ENCODE results near the gene GPHN. TPM values are rescaled to one million over a fixed set of nuclear protein-coding genes. Genes with fewer than 3 reads are reported as not detected.

GPHN gene
- total and polyA plus RNA-seq, 2 of the 4 experiments (the other 2 are of a cell fraction) = 8.0 to 8.1 TPM

DNA sequence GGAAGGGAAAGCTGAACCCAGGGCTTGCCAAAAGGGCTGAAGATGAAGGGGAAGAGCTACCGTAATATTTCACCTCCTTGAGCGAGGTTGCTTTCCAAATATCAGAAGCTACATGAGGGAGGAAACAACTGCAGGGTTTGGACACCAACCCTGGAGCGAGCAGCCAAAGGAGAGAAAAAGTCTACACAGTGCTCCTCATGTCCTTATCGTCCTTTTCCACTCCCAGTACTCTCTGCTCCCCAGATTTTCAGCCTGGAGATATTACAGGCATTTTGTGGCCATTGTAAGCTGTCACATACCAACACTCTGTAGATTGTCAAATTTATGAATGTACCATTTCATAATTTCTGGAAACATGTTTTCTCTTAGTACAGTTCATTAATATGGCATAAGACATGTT, 115.9 kb downstream of the GPHN start:
- no peaks in the 10 kb centered on the region for H4K20me1 ChIP-seq (ENCODE audit: insufficient read depth, low read length)
- H2BK20ac ChIP-seq (ENCODE audit: low read depth, low read length) = no peak overlapping the region
- no TSS peak for BruUV-seq (replicated peaks)
- H3K23ac ChIP-seq (ENCODE audit: low read depth, low read length) = no peak overlapping the region
- H3K4ac ChIP-seq (ENCODE audit: low read depth, low read length) = no peak overlapping the region
- DNase-seq = no peak
- H3K9me1 ChIP-seq (ENCODE audit: insufficient read depth, low read length) = 0 out of 2 replicates have a peak, but pooled peaks cover 3% of the 10 kb centered on the region
- no peaks in the 10 kb centered on the region for H3K79me1 ChIP-seq (ENCODE audit: low read depth in 1 of 2, low read length in 2 of 2)
- TF ChIP-seq FOS (IDR thresholded peaks at IDR 0.05; ENCODE audit: low read depth, low read length) (no peak), SMC3 (IDR thresholded peaks at IDR 0.05; ENCODE audit: low read depth, low read length) (no peak), MXI1 (IDR thresholded peaks at IDR 0.05; ENCODE audit: borderline replicate concordance, low read depth, low read length) (no peak), RCOR1 (IDR thresholded peaks at IDR 0.05; ENCODE audit: insufficient replicate concordance, low read length) (no peak), NFE2L2 (IDR thresholded peaks at IDR 0.05; ENCODE audit: low read depth, low read length) (no peak), BHLHE40 (IDR thresholded peaks at IDR 0.05; ENCODE audit: low read depth, low read length) (no peak)
- TF ChIP-seq, protein P1, sequence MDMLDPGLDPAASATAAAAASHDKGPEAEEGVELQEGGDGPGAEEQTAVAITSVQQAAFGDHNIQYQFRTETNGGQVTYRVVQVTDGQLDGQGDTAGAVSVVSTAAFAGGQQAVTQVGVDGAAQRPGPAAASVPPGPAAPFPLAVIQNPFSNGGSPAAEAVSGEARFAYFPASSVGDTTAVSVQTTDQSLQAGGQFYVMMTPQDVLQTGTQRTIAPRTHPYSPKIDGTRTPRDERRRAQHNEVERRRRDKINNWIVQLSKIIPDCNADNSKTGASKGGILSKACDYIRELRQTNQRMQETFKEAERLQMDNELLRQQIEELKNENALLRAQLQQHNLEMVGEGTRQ (IDR thresholded peaks at IDR 0.05; ENCODE audit: low read depth, low read length) = no peak
- TF ChIP-seq, protein P2, sequence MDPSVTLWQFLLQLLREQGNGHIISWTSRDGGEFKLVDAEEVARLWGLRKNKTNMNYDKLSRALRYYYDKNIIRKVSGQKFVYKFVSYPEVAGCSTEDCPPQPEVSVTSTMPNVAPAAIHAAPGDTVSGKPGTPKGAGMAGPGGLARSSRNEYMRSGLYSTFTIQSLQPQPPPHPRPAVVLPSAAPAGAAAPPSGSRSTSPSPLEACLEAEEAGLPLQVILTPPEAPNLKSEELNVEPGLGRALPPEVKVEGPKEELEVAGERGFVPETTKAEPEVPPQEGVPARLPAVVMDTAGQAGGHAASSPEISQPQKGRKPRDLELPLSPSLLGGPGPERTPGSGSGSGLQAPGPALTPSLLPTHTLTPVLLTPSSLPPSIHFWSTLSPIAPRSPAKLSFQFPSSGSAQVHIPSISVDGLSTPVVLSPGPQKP (IDR thresholded peaks at IDR 0.05; ENCODE audit: borderline replicate concordance, low read depth, low read length) = no peak
- no peak overlapping the region for H3K14ac ChIP-seq (replicated peaks; ENCODE audit: low read depth, low read length)
- POLR2A ChIA-PET (ENCODE audit: unreplicated experiment) = no interaction called here
- intact Hi-C loops (cut with micrococcal nuclease) (loop anchor here (1.0 to 5.0 kb wide), 5 partner anchors 122 to 663 kb away; no protein-coding TSS in a partner anchor), in situ Hi-C loops (cut with MboI; ENCODE audit: low sequenced_read_pairs) (loop anchor here (10.0 kb wide), 1 partner anchor 491 kb away; no protein-coding TSS in a partner anchor), dilution Hi-C loops (cut with HindIII; ENCODE audit: low sequenced_read_pairs, unreplicated experiment) (no loop called here)
- no peaks in the 10 kb centered on the region; the same call in 1 of the 2 replicates for H3K4me1 ChIP-seq (ENCODE audit: control insufficient read depth, insufficient read depth, low read length)
- no peak overlapping the region for H2BK120ac ChIP-seq (ENCODE audit: low read depth, low read length)
- WGBS, 2 experiments (ENCODE audit: extremely low coverage in 2 of 2, insufficient read length in 1 of 2) = 100% methylated on average over 1 of the region's 4 CpGs; no CpG with 5 or more reads in 1 of the 2 experiments
- H2AFZ ChIP-seq (replicated peaks; ENCODE audit: low read length, poor library complexity) = no peak overlapping the region
- H3K18ac ChIP-seq (ENCODE audit: low read depth, low read length) = no peak overlapping the region
- H3K27me3 ChIP-seq (ENCODE audit: control insufficient read depth, insufficient read depth, low read length) = no peaks in the 10 kb centered on the region
- CTCF ChIA-PET = interaction anchor here (0.6 to 1.2 kb wide), 6 partner anchors 10 to 574 kb away, joined by 3 to 9 read pairs (median 4); no protein-coding TSS in a partner anchor
- H4K5ac ChIP-seq (ENCODE audit: low read depth, low read length) = no peak overlapping the region
- H3K9me3 ChIP-seq (ENCODE audit: control insufficient read depth, insufficient read depth, low read length) = no peaks in the 10 kb centered on the region
- no peak overlapping the region for H2BK15ac ChIP-seq (ENCODE audit: low read depth, low read length)
- H3K4me2 ChIP-seq (ENCODE audit: low read depth, low read length) = no peak overlapping the region
- no peak overlapping the region for H3K27ac ChIP-seq (ENCODE audit: insufficient read depth, low read length)
- no peak overlapping the region for H2AK9ac ChIP-seq (replicated peaks; ENCODE audit: low read depth, low read length, poor library complexity)
- H3K56ac ChIP-seq (ENCODE audit: extremely low read depth, insufficient read depth, low read length) = no peak overlapping the region
- no peak for ATAC-seq (ENCODE audit: low read depth)
- H2BK5ac ChIP-seq (ENCODE audit: low read depth, low read length, poor library complexity, severe bottlenecking) = no peak overlapping the region
- no peak overlapping the region for H3K4me3 ChIP-seq (ENCODE audit: insufficient read depth, low read depth, low read length)
- H4K91ac ChIP-seq (ENCODE audit: insufficient read depth, low read depth, low read length) = no peak overlapping the region
- no peak overlapping the region for H4K8ac ChIP-seq (ENCODE audit: low read depth in 2 of 2, low read length in 2 of 2)
- no peak overlapping the region for H2AK5ac ChIP-seq (ENCODE audit: low read depth, low read length)
- H3K36me3 ChIP-seq (ENCODE audit: control insufficient read depth, insufficient read depth, low read length) = no peaks in the 10 kb centered on the region
- H3K9ac ChIP-seq (ENCODE audit: low read depth, low read length) = no peak overlapping the region
